Hematopoietic multipotent progenitor cell treated with erythropoietin and hydrocortisone succinate and interleukin-3 and kit ligand, for 8 days (in vitro differentiated cells): ENCODE results near the gene PDE4B.

Source experiments
- DNase-seq: peaks from one replicate; pipeline ENCODE4 v3.0.0-alpha.2; 2015

Gene PDE4B

DNA sequence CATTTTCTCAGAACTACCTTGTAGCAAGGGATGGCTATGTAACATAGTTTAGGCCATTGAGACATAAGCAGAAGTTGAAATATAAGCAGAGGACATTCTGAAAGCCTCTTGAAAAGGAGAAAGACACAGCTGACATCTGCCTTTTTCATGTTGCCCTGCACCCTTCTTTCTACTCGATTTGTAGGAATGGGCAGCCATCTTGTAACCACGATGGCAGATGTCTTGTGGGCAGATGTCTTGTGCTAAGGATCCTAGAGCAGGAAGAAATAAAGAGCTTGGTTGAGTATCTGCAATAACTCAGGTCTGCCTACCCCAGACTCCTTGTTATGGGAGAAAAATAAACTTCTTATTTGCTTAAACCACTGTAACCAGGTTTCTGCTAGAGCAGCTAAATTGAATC is 351.0 kb downstream of the PDE4B start:
- no peak for DNase-seq

DNA sequence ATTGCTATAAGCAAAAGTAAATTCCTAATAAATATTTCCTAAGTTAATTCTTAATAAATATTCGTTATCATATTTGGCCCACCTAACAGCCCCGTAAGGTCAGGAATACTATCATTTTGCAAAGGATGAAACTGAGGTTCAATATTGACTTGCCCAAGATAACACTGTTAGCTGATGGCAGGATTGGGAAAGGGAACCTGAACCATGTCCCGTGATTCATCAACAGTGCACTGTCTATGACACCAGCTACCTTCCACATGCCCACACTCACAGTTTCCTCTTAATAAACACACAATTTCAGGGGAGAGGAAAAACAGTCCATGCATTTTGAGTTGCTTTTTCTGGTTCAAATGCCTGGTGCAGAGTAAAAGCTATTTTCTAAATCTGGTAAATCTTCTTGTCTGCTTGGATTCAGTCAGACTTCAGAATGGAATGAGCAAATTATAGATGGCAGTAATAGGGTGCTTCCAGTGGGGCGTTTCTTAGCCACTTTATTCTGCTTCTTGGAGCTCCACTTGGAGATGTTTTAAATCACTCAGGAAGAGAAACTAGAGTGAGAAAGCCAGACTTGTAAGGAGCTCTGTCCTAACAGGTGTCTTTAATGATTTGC is 354.6 kb downstream of the PDE4B start:
- no peak for DNase-seq

GRCh38 chr1:66152034-66152433 is 359.3 kb downstream of the PDE4B start:
- no peak for DNase-seq

DNA sequence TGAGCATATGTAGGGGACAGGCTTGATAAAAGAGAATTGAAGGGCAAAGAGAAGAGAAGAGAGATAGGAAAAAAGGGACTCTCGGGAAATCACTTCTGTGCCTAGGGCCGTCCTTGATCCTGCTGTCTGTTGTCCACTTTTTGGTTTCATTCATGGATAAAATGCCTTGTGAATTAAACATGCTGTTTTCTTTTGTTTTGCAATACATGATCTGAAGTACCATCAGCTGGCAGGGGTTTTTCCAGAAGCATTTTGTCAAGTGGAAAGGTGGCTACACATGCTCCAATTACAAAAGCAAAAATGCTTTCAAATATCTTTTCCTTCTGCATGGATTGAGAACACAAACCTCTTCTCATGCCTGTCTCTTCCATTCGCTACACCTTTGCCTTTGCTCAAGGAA is 361.7 kb downstream of the PDE4B start:
- DNase-seq = no peak

- DNase-seq = no peak
These were observed 363.4 kb downstream of the PDE4B start for GRCh38 chr1:66156144-66156543.

DNA sequence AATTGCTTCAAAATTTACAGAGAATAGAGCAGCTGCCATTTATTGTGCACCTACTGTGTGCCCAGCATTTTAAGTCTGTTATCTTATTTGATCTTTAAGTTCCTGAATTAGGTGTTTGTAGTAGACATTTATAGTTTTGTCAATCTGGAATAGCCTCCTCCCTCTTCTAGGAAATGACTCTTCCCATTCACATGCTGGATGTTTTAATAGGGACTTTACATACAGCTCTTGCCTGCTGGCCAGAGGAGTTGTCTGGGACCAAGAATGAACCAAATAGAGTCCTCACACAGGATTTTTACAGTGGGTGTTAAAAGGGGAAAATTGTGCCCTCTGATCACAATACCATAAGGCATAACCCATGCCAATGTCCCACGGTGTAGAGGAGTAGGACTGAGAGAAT is 367.1 kb downstream of the PDE4B start:
- no peak for DNase-seq

DNA sequence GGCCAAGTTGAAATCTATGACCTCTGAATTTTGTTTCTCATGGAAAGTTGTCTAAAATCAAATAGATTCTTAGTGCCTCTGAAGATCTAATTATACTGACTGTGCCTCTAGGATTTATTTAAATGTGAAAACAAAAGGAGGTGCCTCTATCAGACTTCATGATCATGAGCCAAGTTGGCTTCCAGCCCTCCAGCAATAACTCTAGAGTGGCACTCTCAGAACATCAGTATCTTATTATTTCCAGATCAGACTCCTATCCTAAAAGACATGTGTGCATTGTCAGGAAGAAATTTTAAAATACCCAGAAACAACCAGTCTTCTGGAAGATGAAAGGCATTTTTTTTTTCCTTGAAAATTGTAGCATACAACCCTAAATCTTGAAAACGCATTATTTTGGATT is 368.0 kb downstream of the PDE4B start:
- no peak for DNase-seq

DNA sequence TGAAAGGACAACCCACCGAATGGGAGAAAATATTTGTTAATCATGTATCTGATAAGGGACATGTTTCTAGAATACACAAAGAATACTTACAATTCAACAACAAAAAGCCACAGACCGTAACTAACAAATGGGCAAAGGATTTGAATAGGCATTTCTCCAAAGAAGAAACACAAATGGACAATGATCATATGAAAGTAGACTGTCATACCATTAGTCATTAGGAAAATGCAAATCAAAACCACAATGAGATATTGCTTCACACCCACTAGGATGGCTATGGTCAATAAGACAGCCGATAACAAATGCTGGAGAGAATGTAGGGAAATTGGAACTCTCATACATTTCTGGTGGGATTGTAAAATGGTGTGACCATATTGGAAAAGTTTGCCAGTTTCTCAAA is 374.1 kb downstream of the PDE4B start:
- no peak for DNase-seq

- DNase-seq = no peak
These were observed 374.6 kb downstream of the PDE4B start for GRCh38 chr1:66167267-66167666.

DNA sequence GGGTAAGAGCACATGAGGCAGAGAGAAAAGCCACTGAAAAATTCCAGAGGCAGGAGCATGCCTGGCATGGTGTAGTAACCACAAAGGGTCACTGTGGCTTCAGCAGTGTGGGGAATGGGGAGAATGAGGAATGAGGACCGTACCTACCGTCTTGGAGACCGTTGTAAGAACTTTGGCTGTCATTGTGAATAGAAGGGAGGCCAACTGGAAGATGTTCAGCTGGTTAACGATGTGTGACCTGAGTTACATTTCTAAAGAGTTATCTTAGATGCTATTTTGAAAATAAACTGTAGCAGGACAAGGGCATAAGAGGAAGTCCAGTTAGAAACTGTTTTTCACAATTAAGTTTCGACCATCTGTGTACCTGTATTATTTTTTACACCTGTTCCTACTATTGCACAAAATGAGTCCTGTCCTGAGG is 375.8 kb downstream of the PDE4B start:
- no peak for DNase-seq

GRCh38 chr1:66168948-66169671 is 376.4 kb downstream of the PDE4B start:
- DNase-seq = no peak

DNA sequence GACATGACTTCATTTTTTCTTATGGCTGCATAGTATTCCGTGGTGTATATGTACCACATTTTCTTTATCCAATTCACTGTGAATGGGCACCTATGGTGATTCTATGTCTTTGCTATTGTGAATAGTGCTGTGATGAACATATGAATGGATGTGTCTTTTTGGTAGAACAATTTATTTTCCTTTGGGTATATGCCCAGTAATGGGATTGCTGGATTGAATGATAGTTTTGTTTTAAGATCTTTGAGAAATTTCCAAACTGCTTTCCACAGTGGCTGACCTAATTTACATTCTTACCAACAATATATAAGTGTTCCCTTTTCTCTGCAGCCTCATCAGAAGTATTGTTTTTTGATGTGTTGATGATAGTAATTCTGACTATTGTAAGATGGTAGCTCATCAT is 379.6 kb downstream of the PDE4B start:
- no peak for DNase-seq

DNA sequence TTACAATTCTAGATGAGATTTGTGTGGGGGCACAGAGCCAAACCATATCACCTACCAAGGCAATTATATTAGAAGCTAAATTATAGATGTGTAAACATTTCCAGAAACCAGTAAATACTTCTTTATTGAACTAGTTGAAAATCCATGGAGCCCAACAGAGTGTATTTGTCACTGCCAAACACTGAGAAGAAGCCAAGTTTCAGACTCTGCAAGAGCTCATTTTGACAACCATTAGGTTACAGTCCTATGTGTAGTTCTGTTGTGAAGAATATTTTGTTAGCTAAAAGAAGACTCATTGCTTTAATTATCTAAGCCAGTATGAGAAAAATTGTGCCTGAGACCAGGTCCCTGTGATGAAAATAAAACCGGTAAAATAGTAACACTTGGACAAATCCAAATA is 382.4 kb downstream of the PDE4B start:
- no peak for DNase-seq

- no peak for DNase-seq
These were observed 382.9 kb downstream of the PDE4B start for GRCh38 chr1:66175581-66175980.

DNA sequence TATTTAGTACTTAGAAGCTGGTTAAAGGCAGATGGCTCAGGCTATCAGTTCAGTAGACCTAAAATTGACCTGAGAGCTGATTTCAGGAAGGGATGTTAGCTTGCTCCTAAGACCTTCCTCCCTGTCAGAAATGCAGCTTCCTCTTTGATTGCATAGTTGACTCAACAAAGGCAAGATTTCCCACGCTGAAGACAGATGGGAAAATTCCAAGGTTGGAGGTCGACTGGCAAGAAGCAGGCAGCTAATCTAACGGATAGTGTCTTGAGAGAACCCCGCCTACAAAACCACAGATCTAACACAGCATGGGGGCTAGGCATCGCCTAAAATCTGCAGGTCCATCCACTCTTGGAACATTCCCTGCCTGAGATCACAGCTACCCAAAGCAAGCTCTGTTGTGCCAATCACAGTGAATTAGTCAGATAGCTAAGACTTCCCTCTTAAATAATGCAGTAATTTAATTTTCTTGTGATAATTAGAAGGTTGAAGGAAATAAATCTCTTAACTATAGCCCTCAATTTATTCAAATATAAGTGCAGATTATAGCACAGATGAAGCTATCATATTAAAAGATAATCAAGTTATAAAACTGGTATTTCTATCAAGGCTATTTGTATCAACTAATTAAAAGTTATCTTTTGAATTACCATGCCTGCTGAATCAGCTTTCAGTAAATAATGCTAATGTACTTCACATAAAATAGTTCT is 383.5 kb downstream of the PDE4B start:
- DNase-seq = no peak

- DNase-seq = no peak
These were observed 384.1 kb downstream of the PDE4B start for GRCh38 chr1:66176832-66177231.

DNA sequence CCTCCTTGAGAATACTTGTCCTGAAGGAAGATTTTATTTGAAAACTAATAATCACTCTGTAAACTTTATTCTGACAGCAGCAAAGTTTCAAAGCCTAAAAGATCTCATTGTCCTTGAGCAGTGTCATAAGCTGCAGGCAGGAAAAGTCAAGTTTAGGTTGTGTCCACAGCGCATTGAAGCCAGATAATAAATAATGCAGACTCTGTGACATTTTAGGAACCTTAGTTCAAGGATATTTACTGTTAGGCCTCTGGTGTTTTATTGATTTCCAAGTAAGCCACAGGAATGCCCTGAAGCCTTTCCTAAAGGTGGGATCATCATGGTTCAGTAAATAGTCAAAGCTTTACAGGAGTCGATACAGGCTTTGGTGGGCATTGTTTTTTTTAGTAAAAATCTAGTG is 384.8 kb downstream of the PDE4B start:
- DNase-seq = no peak

- no peak for DNase-seq
These were observed 389.3 kb downstream of the PDE4B start for GRCh38 chr1:66182026-66182425.

GRCh38 chr1:66182551-66183178 is 390.0 kb downstream of the PDE4B start:
- DNase-seq = no peak

DNA sequence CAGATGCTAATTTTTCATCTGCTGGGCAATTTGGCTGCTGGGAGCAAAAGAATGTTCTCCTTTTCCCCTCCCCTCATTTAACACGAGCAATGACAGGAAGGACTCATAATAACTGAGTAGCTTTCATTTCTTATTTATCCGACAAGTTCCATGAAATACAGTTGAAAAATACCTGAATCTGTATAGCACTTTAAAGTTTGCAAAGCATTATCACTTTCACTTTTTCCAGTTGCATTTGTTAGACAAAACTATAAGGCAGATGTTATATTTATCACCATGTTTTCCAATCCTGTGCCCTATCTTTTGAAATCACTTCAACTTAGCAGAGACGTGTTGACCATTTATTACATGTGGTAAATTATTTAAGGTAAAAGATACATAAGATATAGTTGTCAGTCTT is 390.7 kb downstream of the PDE4B start:
- DNase-seq = no peak

- no peak for DNase-seq
These were observed 404.4 kb downstream of the PDE4B start for GRCh38 chr1:66197120-66197519.

DNA sequence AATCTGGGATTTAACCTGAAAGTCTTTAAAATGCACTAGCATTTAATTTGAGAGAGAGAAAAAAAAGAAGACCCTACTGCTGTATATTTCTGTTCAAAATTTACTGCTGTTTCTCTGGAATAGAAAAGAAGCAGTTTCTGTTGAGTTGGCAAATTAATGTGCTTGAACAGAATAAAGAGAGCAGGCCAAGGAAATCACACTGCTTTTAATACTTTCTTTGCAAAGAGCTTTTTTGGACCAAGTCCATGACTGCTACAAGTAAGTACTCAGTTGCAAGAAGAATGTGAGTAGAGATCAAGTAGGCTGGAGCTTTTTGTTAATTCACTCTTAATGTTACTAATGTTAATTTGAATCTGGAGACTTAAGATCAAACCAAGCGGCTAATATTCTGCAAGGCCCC is 405.1 kb downstream of the PDE4B start:
- no peak for DNase-seq

- no peak for DNase-seq
These were observed 414.0 kb downstream of the PDE4B start for GRCh38 chr1:66206563-66207144.

- no peak for DNase-seq
These were observed 414.8 kb downstream of the PDE4B start for GRCh38 chr1:66207484-66207883.
